WI38 (cell line): ENCODE data around the gene APP.

Source experiments
- H3K4me3 ChIP-seq: 2 replicates; pipeline ENCODE4 v1.5.1; 2011; ENCODE audit warnings: low read depth, mild to moderate bottlenecking, control low read depth, low read length
- CTCF ChIP-seq: IDR thresholded peaks from 2 replicates; pipeline ENCODE4 v1.5.1; 2012; ENCODE audit warnings: low read depth, mild to moderate bottlenecking, control low read depth, low read length

The APP gene

GRCh38 chr21:26194326-26194725, 23.8 kb upstream of the APP start:
- H3K4me3 ChIP-seq: no peak overlapping the region
- TF ChIP-seq CTCF: no peak

GRCh38 chr21:26191609-26192008, 21.0 kb upstream of the APP start:
- TF ChIP-seq CTCF: no peak
- H3K4me3 ChIP-seq: no peak overlapping the region

GRCh38 chr21:26188422-26188821, 17.9 kb upstream of the APP start:
- H3K4me3 ChIP-seq: no peak overlapping the region
- TF ChIP-seq CTCF: no peak

GRCh38 chr21:26185446-26185845, 14.9 kb upstream of the APP start:
- no peak for TF ChIP-seq CTCF
- no peak overlapping the region for H3K4me3 ChIP-seq

GRCh38 chr21:26185021-26185420, 14.5 kb upstream of the APP start:
- H3K4me3 ChIP-seq: no peak overlapping the region
- TF ChIP-seq CTCF: no peak

GRCh38 chr21:26179501-26179900, 8.9 kb upstream of the APP start:
- no peak for TF ChIP-seq CTCF
- H3K4me3 ChIP-seq: no peak overlapping the region

- TF ChIP-seq CTCF: no peak
- no peak overlapping the region for H3K4me3 ChIP-seq
Observed at GRCh38 chr21:26177746-26178426, 7.3 kb upstream of the APP start.
